Measurements from ENCODE around the gene SULT1E1. TPM values are rescaled to one million over a fixed set of nuclear protein-coding genes. Genes with fewer than 3 reads are reported as not detected.

The SULT1E1 gene
- total RNA-seq, 1 experiment from 2014 or later: 0.43 TPM

GRCh38 chr4:69793732-69794131, 66.2 kb downstream of the SULT1E1 start:
- Histone ChIP-seq H3K4me1 (no peaks in the 10 kb centered on the region), H3K4me3 (ENCODE audit: low read depth, low read length) (no peak overlapping the region), H3K36me3 (ENCODE audit: control insufficient read depth, insufficient read depth, low read length) (no peaks in the 10 kb centered on the region), H3K9me3 (no peaks in the 10 kb centered on the region), H3K27me3 (replicated peaks; ENCODE audit: control insufficient read depth, insufficient read depth, low read length) (no peaks in the 10 kb centered on the region)
- TF ChIP-seq, protein P1, sequence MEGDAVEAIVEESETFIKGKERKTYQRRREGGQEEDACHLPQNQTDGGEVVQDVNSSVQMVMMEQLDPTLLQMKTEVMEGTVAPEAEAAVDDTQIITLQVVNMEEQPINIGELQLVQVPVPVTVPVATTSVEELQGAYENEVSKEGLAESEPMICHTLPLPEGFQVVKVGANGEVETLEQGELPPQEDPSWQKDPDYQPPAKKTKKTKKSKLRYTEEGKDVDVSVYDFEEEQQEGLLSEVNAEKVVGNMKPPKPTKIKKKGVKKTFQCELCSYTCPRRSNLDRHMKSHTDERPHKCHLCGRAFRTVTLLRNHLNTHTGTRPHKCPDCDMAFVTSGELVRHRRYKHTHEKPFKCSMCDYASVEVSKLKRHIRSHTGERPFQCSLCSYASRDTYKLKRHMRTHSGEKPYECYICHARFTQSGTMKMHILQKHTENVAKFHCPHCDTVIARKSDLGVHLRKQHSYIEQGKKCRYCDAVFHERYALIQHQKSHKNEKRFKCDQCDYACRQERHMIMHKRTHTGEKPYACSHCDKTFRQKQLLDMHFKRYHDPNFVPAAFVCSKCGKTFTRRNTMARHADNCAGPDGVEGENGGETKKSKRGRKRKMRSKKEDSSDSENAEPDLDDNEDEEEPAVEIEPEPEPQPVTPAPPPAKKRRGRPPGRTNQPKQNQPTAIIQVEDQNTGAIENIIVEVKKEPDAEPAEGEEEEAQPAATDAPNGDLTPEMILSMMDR (IDR thresholded peaks at IDR 0.05; ENCODE audit: insufficient read depth in 1 of 2, low read depth in 1 of 2, low read length in 1 of 2, severe bottlenecking in 1 of 2, unreplicated experiment in 1 of 2): no peak
- BruUV-seq (replicated peaks): no TSS peak
- no peak overlapping the region for H3K27ac Mint-ChIP-seq (ENCODE audit: unreplicated experiment)
- DNase-seq: no peak
- POLR2A ChIA-PET: no interaction called here
- no peaks in the 10 kb centered on the region for H3K4me1 Mint-ChIP-seq (ENCODE audit: low read depth, unreplicated experiment)
- no peak overlapping the region for H3K4me3 Mint-ChIP-seq (ENCODE audit: unreplicated experiment)
- CTCF ChIA-PET: no interaction called here
- intact Hi-C loops (cut with micrococcal nuclease; ENCODE audit: unreplicated experiment): no loop called here
- no peaks in the 10 kb centered on the region for H3K9me3 Mint-ChIP-seq (ENCODE audit: unreplicated experiment)
- no peaks in the 10 kb centered on the region for H3K27me3 Mint-ChIP-seq (ENCODE audit: insufficient read depth, unreplicated experiment)
- no peaks in the 10 kb centered on the region for H3K36me3 Mint-ChIP-seq (ENCODE audit: insufficient read depth, unreplicated experiment)

Other genes with a start within 250 kb of the SULT1E1 start
- gene UGT2A2, start 220.5 kb downstream of the SULT1E1 start, total RNA-seq (2022): not detected in 2 replicates
- not detected in 2 replicates for gene UGT2A1, start 206.9 kb downstream of the SULT1E1 start, total RNA-seq (2022)
- gene SULT1B1, start 99.5 kb downstream of the SULT1E1 start, total RNA-seq (2022): 0.86 and 1.00 TPM in 2 replicates
- not detected in 2 replicates for gene CSN1S1, start 70.9 kb upstream of the SULT1E1 start, total RNA-seq (2022)
- not detected in 2 replicates for gene CSN2, start 105.6 kb upstream of the SULT1E1 start, total RNA-seq (2022)
- not detected in 2 replicates for gene STATH, start 135.8 kb upstream of the SULT1E1 start, total RNA-seq (2022)
- gene HTN3, start 168.3 kb upstream of the SULT1E1 start, total RNA-seq (2022): not detected in 2 replicates
- not detected in 2 replicates for gene HTN1, start 190.3 kb upstream of the SULT1E1 start, total RNA-seq (2022)